Endothelial cell of umbilical vein (primary cell): ENCODE results near the gene OLFM1. TPM values are rescaled to one million over a fixed set of nuclear protein-coding genes. Genes with fewer than 3 reads are reported as not detected.

ENCODE experiments used
- BruUV-seq: library from RNA; stranded (reverse); fragments of 400-500 nt; replicated peaks from 2 replicates; lab custom pipeline; 2021; lab: Mats Ljungman, UMichigan
- CTCF ChIA-PET: fragments of 300-600, 350-600 bp; sonication (Branson Sonifier 250); formaldehyde crosslinking; loops from one replicate; lab custom pipeline; 2021; ENCODE audit warnings: antibody characterized with exemption, inconsistent platforms; lab: Charles Lee
- POLR2A ChIA-PET: fragments of 300-600, 350-600 bp; sonication (Branson Sonifier 250); formaldehyde crosslinking; loops from one replicate; lab custom pipeline; 2021; ENCODE audit warnings: antibody characterized with exemption, inconsistent platforms; lab: Charles Lee
- DNase-seq: peaks from one replicate; pipeline ENCODE4 v3.0.0-alpha.2; 2011; ENCODE audit warnings: low read depth, low spot score
- FAIRE-seq: peaks from 2 replicates; lab custom pipeline; 2011; peaks lifted over from hg19 to GRCh38; lab: Jason Lieb, UNC
- H2AFZ ChIP-seq: 2 replicates; pipeline ENCODE4 v1.6.0; 2012; ENCODE audit warnings: low read depth, low read length, control low read depth, inconsistent platforms
- H3K27ac ChIP-seq: 2 replicates; pipeline ENCODE4 v1.5.1; 2011; ENCODE audit warnings: low read depth, mild to moderate bottlenecking, control low read depth, low read length, moderate library complexity; ENCODE audit not compliant: insufficient read depth
- H3K27me3 ChIP-seq, 2 experiments: 2 replicates each; pipeline versions ENCODE4 v1.6.0 to v1.6.1; 2011; ENCODE audit warnings: low read length in 2 of 2, mixed read lengths in 1 of 2; ENCODE audit not compliant: control insufficient read depth in 2 of 2, insufficient read depth in 2 of 2
- H3K36me3 ChIP-seq, 2 experiments: 2 replicates in 1 of 2; 3 replicates in 1 of 2; pipeline ENCODE4 v1.5.1; 2011; ENCODE audit warnings: low read length in 2 of 2, mild to moderate bottlenecking in 1 of 2, moderate library complexity in 1 of 2; ENCODE audit not compliant: control insufficient read depth in 2 of 2, insufficient read depth in 2 of 2; ENCODE audit errors: extremely low read depth in 1 of 2
- H3K4me1 ChIP-seq: 3 replicates; pipeline ENCODE4 v1.5.1; 2011; ENCODE audit warnings: mild to moderate bottlenecking, low read length; ENCODE audit not compliant: control insufficient read depth, insufficient read depth; ENCODE audit errors: extremely low read depth
- H3K4me2 ChIP-seq: 2 replicates; pipeline ENCODE4 v1.6.1; 2011; ENCODE audit warnings: low read length, control low read depth, mixed read lengths; ENCODE audit not compliant: insufficient read depth
- H3K4me3 ChIP-seq, 3 experiments: fragments of 200-600 bp in 1 of 3; sonication (generic), shearing (Covaris generic) in 1 of 3; replicated peaks in 1 of 3; 2 replicates each; pipeline ENCODE4 v1.5.1; 2011 to 2016; ENCODE audit warnings: control low read depth in 3 of 3, low read length in 3 of 3, mild to moderate bottlenecking in 2 of 3, inconsistent platforms in 1 of 3, low read depth in 1 of 3, moderate library complexity in 1 of 3; ENCODE audit not compliant: insufficient read depth in 1 of 3
- H3K79me2 ChIP-seq: 2 replicates; pipeline ENCODE4 v1.6.0; 2012; ENCODE audit warnings: low read length, inconsistent platforms; ENCODE audit not compliant: control insufficient read depth, insufficient read depth
- H3K9ac ChIP-seq: replicated peaks from 2 replicates; pipeline ENCODE3; 2011; ENCODE audit warnings: low read length, control low read depth; ENCODE audit not compliant: insufficient read depth; ENCODE audit errors: extremely low read depth
- H3K9me1 ChIP-seq: replicated peaks from 3 replicates; pipeline ENCODE4 v1.6.0; 2011; ENCODE audit warnings: mild to moderate bottlenecking, low read length; ENCODE audit not compliant: control insufficient read depth, insufficient read depth; ENCODE audit errors: extremely low read depth
- H3K9me3 ChIP-seq: replicated peaks from 2 replicates; pipeline ENCODE4 v1.5.1; 2012; ENCODE audit warnings: low read length, inconsistent platforms; ENCODE audit not compliant: control insufficient read depth, insufficient read depth
- H4K20me1 ChIP-seq: replicated peaks from 2 replicates; pipeline ENCODE3; 2011; ENCODE audit warnings: mild to moderate bottlenecking, low read length; ENCODE audit not compliant: control insufficient read depth, insufficient read depth; ENCODE audit errors: extremely low read depth
- CTCF ChIP-seq, 2 donors: IDR thresholded peaks; 1 replicate in 1 of 2; 2 replicates in 1 of 2; pipeline ENCODE4 v1.5.1; 2011; ENCODE audit warnings: low read length in 2 of 2, mild to moderate bottlenecking in 2 of 2, moderate library complexity in 2 of 2, control low read depth in 1 of 2, inconsistent platforms in 1 of 2, low read depth in 1 of 2; ENCODE audit not compliant: insufficient read depth in 1 of 2; ENCODE audit errors: extremely low read depth in 1 of 2
- EZH2 ChIP-seq: IDR thresholded peaks from 2 replicates; pipeline ENCODE4 v1.6.1; 2012; ENCODE audit warnings: borderline replicate concordance, low read depth, mild to moderate bottlenecking, moderate library complexity, low read length, inconsistent platforms; ENCODE audit not compliant: severe bottlenecking
- FOS ChIP-seq: IDR thresholded peaks from 2 replicates; pipeline ENCODE4 v1.6.1; 2011; ENCODE audit warnings: mild to moderate bottlenecking, low read length, moderate library complexity, borderline replicate concordance; ENCODE audit not compliant: insufficient read depth
- GATA2 ChIP-seq: IDR thresholded peaks from 2 replicates; pipeline ENCODE4 v1.7.0; 2011; ENCODE audit warnings: low read depth, mild to moderate bottlenecking, moderate library complexity, mixed read lengths, low read length; ENCODE audit not compliant: insufficient read length, insufficient read depth
- JUN ChIP-seq: IDR thresholded peaks from 2 replicates; pipeline ENCODE4 v1.6.1; 2011; ENCODE audit warnings: borderline replicate concordance, low read depth; ENCODE audit not compliant: insufficient read length, insufficient read depth
- MAX ChIP-seq: IDR thresholded peaks from 2 replicates; pipeline ENCODE4 v1.6.1; 2011; ENCODE audit not compliant: insufficient read depth, insufficient read length
- MYC ChIP-seq: IDR thresholded peaks from one replicate; pipeline ENCODE4 v1.6.1; 2011; ENCODE audit warnings: mild to moderate bottlenecking, low read depth, low read length
- POLR2A ChIP-seq: IDR thresholded peaks from 2 replicates; pipeline ENCODE4 v1.6.1; 2012; ENCODE audit warnings: low read depth, mild to moderate bottlenecking, control low read depth, low read length
- POLR2AphosphoS5 ChIP-seq: IDR thresholded peaks from 2 replicates; pipeline ENCODE4 v1.6.1; 2012; ENCODE audit warnings: low read depth, mild to moderate bottlenecking, control low read depth, low read length, moderate library complexity; ENCODE audit not compliant: insufficient read depth
- dilution Hi-C: fragments of 300-500 bp; cut with MboI; formaldehyde crosslinking; loops from one replicate; pipeline ENCODE4 v1.15.0; 2019; ENCODE audit warnings: low sequenced_read_pairs; ENCODE audit not compliant: extremely low pct_ligation_motif_present
- intact Hi-C: fragments of 100-400 bp; cut with micrococcal nuclease; formaldehyde crosslinking; loops from one replicate; pipeline ENCODE4 v1.10.0; 2022
- polyA plus RNA-seq, 4 experiments: library from polyadenylated mRNA; depleted of rRNA in 3 of 4; stranded (reverse) in 3 of 4; unstranded in 1 of 4; fragments of >200 nt; gene quantifications; 2 replicates each; pipeline versions ENCODE4 v1.2.1 to v1.2.3, GENCODE V29; 2011 to 2012; ENCODE audit warnings: missing spikeins in 1 of 4
- total RNA-seq: library from RNA; stranded (reverse); gene quantifications from 2 replicates; pipeline ENCODE4 v1.2.3, GENCODE V29; 2021

The OLFM1 gene
- total and polyA plus RNA-seq, 2 donors (not counting 3 experiments of a cell fraction or from before 2014, with no cell fraction given): 0.07 to 0.95 TPM

GRCh38 chr9:135129137-135129695 is 41.7 kb downstream of the OLFM1 start:
- no TSS peak for BruUV-seq
- no peaks in the 10 kb centered on the region for H3K27me3 ChIP-seq
- H4K20me1 ChIP-seq: no peaks in the 10 kb centered on the region
- H3K36me3 ChIP-seq: no peaks in the 10 kb centered on the region
- ChIA-PET CTCF (no interaction called here), POLR2A (no interaction called here)
- intact Hi-C loops (no loop called here), dilution Hi-C loops (no loop called here)
- H2AFZ ChIP-seq: no peak overlapping the region
- no peak overlapping the region for H3K27ac ChIP-seq
- no peak for TF ChIP-seq JUN
- no peak for TF ChIP-seq MYC
- H3K9ac ChIP-seq: no peak overlapping the region
- FAIRE-seq: no peak
- H3K79me2 ChIP-seq: no peaks in the 10 kb centered on the region
- DNase-seq: no peak
- H3K4me3 ChIP-seq: no peak overlapping the region
- H3K9me1 ChIP-seq: no peaks in the 10 kb centered on the region
- H3K4me1 ChIP-seq: no peaks in the 10 kb centered on the region
- H3K4me2 ChIP-seq: no peak overlapping the region
- H3K9me3 ChIP-seq: peaks cover 2% of the 10 kb centered on the region

GRCh38 chr9:135130207-135130976 is 42.9 kb downstream of the OLFM1 start:
- no peak overlapping the region for H3K9ac ChIP-seq
- FAIRE-seq (no peak), DNase-seq (no peak)
- no peak overlapping the region for H3K27ac ChIP-seq
- H3K27me3 ChIP-seq: no peaks in the 10 kb centered on the region
- POLR2A ChIA-PET: no interaction called here
- no peak overlapping the region for H2AFZ ChIP-seq
- H3K36me3 ChIP-seq: no peaks in the 10 kb centered on the region
- H3K9me3 ChIP-seq: peaks cover 2% of the 10 kb centered on the region
- CTCF ChIA-PET: no interaction called here
- no TSS peak for BruUV-seq
- intact Hi-C loops (no loop called here), dilution Hi-C loops (no loop called here)
- H3K79me2 ChIP-seq: no peaks in the 10 kb centered on the region
- H4K20me1 ChIP-seq: no peaks in the 10 kb centered on the region
- no peak overlapping the region for H3K4me3 ChIP-seq
- no peaks in the 10 kb centered on the region for H3K9me1 ChIP-seq
- no peak for TF ChIP-seq MYC
- no peak for TF ChIP-seq FOS
- no peak for TF ChIP-seq MAX
- TF ChIP-seq POLR2A: no peak
- no peak for TF ChIP-seq GATA2
- TF ChIP-seq JUN: no peak
- no peak for TF ChIP-seq CTCF (IDR thresholded peaks at IDR 0.05; ENCODE audit: extremely low read depth in 1 of 2, insufficient read depth in 1 of 2, low read depth in 1 of 2, low read length in 2 of 2)
- TF ChIP-seq POLR2AphosphoS5: no peak
- TF ChIP-seq EZH2: no peak
- H3K4me2 ChIP-seq: no peak overlapping the region
- H3K4me1 ChIP-seq: no peaks in the 10 kb centered on the region
